Measurements from ENCODE around the gene ZNF99. TPM values are rescaled to one million over a fixed set of nuclear protein-coding genes. Genes with fewer than 3 reads are reported as not detected.

Gene ZNF99
- not detected in 2 replicates for total RNA-seq

GRCh38 chr19:22783651-22784410 lies at the start of gene ZNF99:
TSS of gene ZNF99 (minus strand) at chr19:22784151. CDS start at chr19:22784016, 135 bp downstream.

GRCh38 chr19:22832031-22832762 lies 48.2 kb upstream of the ZNF99 start, which contains the start of gene ZNF723:
TSS of gene ZNF723 (plus strand) at chr19:22832291. CDS start at chr19:22832380, 89 bp downstream.

Other genes with a start within 250 kb of the ZNF99 start
- gene ZNF492, start 149.8 kb downstream of the ZNF99 start, total RNA-seq, result 0.13 and 1.6 TPM in 2 replicates
- gene ZNF723, start 48.1 kb upstream of the ZNF99 start, total RNA-seq, result not detected in 2 replicates
- gene ZNF728, start 219.0 kb upstream of the ZNF99 start, total RNA-seq, result not detected in 2 replicates